ENCODE results near the gene CD58. TPM values are rescaled to one million over a fixed set of nuclear protein-coding genes. Genes with fewer than 3 reads are reported as not detected.

The CD58 gene
- total RNA-seq, 1 donor from 2014 or later: 35.3 TPM

- DNase-seq (ENCODE audit: low spot score): no peak
- peaks cover 21% of the 10 kb centered on the region for H3K36me3 Mint-ChIP-seq (ENCODE audit: low read depth)
These were observed 64.5 kb downstream of the CD58 start for GRCh38 chr1:116506132-116507004.

GRCh38 chr1:116504308-116505156, 66.3 kb downstream of the CD58 start:
- Mint-ChIP-seq H3K9me3 (no peaks in the 10 kb centered on the region), H3K4me1 (ENCODE audit: low read depth) (peaks cover 91% of the 10 kb centered on the region), H3K4me3 (peak overlapping the region; percentile 3), H3K36me3 (ENCODE audit: low read depth) (peaks cover 20% of the 10 kb centered on the region), H3K27me3 (ENCODE audit: insufficient read depth) (no peaks in the 10 kb centered on the region), H3K27ac (peak overlapping the region; percentile 88)
- DNase-seq (ENCODE audit: low spot score): peak; percentile 86
- intact Hi-C loops (cut with micrococcal nuclease): loop anchor here (1.0 to 10.0 kb wide), 13 partner anchors 11 to 1160 kb away; partner anchors contain the start of genes CD58, TTF2 and VANGL1

More at GRCh38 chr1:116506132-116507004, 64.5 kb downstream of the CD58 start:
- H3K27me3 Mint-ChIP-seq (ENCODE audit: insufficient read depth): no peaks in the 10 kb centered on the region
- H3K4me1 Mint-ChIP-seq (ENCODE audit: low read depth): peaks cover 92% of the 10 kb centered on the region
- peak overlapping the region; percentile 59 for H3K27ac Mint-ChIP-seq
- intact Hi-C loops (cut with micrococcal nuclease): loop anchor here (5.0 to 10.0 kb wide), 4 partner anchors 231 to 1158 kb away; partner anchors contain the start of gene VANGL1
- peaks cover 4% of the 10 kb centered on the region for H3K9me3 Mint-ChIP-seq
- peak overlapping the region; percentile 15 for H3K4me3 Mint-ChIP-seq

- intact Hi-C loops (cut with micrococcal nuclease): loop anchor here (1.0 to 10.0 kb wide), 12 partner anchors 12 to 1161 kb away; partner anchors contain the start of genes CD58, TTF2 and VANGL1
- Mint-ChIP-seq H3K9me3 (no peaks in the 10 kb centered on the region), H3K4me3 (peak overlapping the region; percentile 12), H3K36me3 (ENCODE audit: low read depth) (peaks cover 20% of the 10 kb centered on the region), H3K4me1 (ENCODE audit: low read depth) (peaks cover 91% of the 10 kb centered on the region), H3K27me3 (ENCODE audit: insufficient read depth) (no peaks in the 10 kb centered on the region), H3K27ac (peak overlapping the region; percentile 88)
- DNase-seq (ENCODE audit: low spot score): no peak
These were observed 67.1 kb downstream of the CD58 start for GRCh38 chr1:116503546-116504307.

- DNase-seq (ENCODE audit: low spot score): no peak
- intact Hi-C loops (cut with micrococcal nuclease): loop anchor here (5.0 to 10.0 kb wide), 6 partner anchors 85 to 1162 kb away; partner anchors contain the start of gene VANGL1
- Mint-ChIP-seq H3K27ac (peak overlapping the region; percentile 42), H3K4me3 (no peak overlapping the region), H3K4me1 (ENCODE audit: low read depth) (peaks cover 91% of the 10 kb centered on the region), H3K9me3 (no peaks in the 10 kb centered on the region), H3K27me3 (ENCODE audit: insufficient read depth) (no peaks in the 10 kb centered on the region), H3K36me3 (ENCODE audit: low read depth) (peaks cover 20% of the 10 kb centered on the region)
These were observed 68.0 kb downstream of the CD58 start for GRCh38 chr1:116502671-116503314.

GRCh38 chr1:116501870-116502244, 69.0 kb downstream of the CD58 start:
- intact Hi-C loops (cut with micrococcal nuclease): loop anchor here (5.0 to 10.0 kb wide), 6 partner anchors 85 to 1163 kb away; partner anchors contain the start of gene VANGL1
- Mint-ChIP-seq H3K4me3 (no peak overlapping the region), H3K9me3 (no peaks in the 10 kb centered on the region), H3K4me1 (ENCODE audit: low read depth) (peaks cover 97% of the 10 kb centered on the region), H3K27me3 (ENCODE audit: insufficient read depth) (no peaks in the 10 kb centered on the region), H3K27ac (no peak overlapping the region), H3K36me3 (ENCODE audit: low read depth) (peaks cover 20% of the 10 kb centered on the region)
- no peak for DNase-seq (ENCODE audit: low spot score)

- intact Hi-C loops (cut with micrococcal nuclease): loop anchor here (5.0 to 10.0 kb wide), 6 partner anchors 84 to 1164 kb away; partner anchors contain the start of gene VANGL1
- H3K4me1 Mint-ChIP-seq (ENCODE audit: low read depth): peaks cover 97% of the 10 kb centered on the region
These were observed 69.5 kb downstream of the CD58 start for GRCh38 chr1:116501125-116501869.

GRCh38 chr1:116498789-116499628, 71.8 kb downstream of the CD58 start:
- Mint-ChIP-seq H3K27ac (peak overlapping the region; percentile 50), H3K9me3 (no peaks in the 10 kb centered on the region), H3K4me1 (ENCODE audit: low read depth) (peaks cover 75% of the 10 kb centered on the region), H3K4me3 (no peak overlapping the region), H3K36me3 (ENCODE audit: low read depth) (peaks cover 26% of the 10 kb centered on the region), H3K27me3 (ENCODE audit: insufficient read depth) (no peaks in the 10 kb centered on the region)
- DNase-seq (ENCODE audit: low spot score): peak; percentile 37
- intact Hi-C loops (cut with micrococcal nuclease): loop anchor here (1.0 to 5.0 kb wide), 3 partner anchors 14 to 692 kb away; no protein-coding TSS in a partner anchor

More at GRCh38 chr1:116501125-116501869, 69.5 kb downstream of the CD58 start:
- Mint-ChIP-seq H3K4me3 (no peak overlapping the region), H3K36me3 (ENCODE audit: low read depth) (peaks cover 24% of the 10 kb centered on the region), H3K27ac (peak overlapping the region; percentile 18), H3K9me3 (no peaks in the 10 kb centered on the region), H3K27me3 (ENCODE audit: insufficient read depth) (no peaks in the 10 kb centered on the region)
- DNase-seq (ENCODE audit: low spot score): no peak

GRCh38 chr1:116497656-116498055, 73.2 kb downstream of the CD58 start:
- intact Hi-C loops (cut with micrococcal nuclease): loop anchor here (2.0 to 5.0 kb wide), 2 partner anchors 13 to 690 kb away; no protein-coding TSS in a partner anchor
- H3K9me3 Mint-ChIP-seq: no peaks in the 10 kb centered on the region
- H3K27me3 Mint-ChIP-seq (ENCODE audit: insufficient read depth): no peaks in the 10 kb centered on the region
- no peak overlapping the region for H3K27ac Mint-ChIP-seq
- DNase-seq (ENCODE audit: low spot score): no peak
- peaks cover 63% of the 10 kb centered on the region for H3K4me1 Mint-ChIP-seq (ENCODE audit: low read depth)
- peaks cover 22% of the 10 kb centered on the region for H3K36me3 Mint-ChIP-seq (ENCODE audit: low read depth)
- H3K4me3 Mint-ChIP-seq: no peak overlapping the region

- Mint-ChIP-seq H3K4me3 (no peak overlapping the region), H3K36me3 (ENCODE audit: low read depth) (peaks cover 19% of the 10 kb centered on the region), H3K4me1 (ENCODE audit: low read depth) (peaks cover 63% of the 10 kb centered on the region), H3K9me3 (no peaks in the 10 kb centered on the region), H3K27ac (peak overlapping the region; percentile 20), H3K27me3 (ENCODE audit: insufficient read depth) (no peaks in the 10 kb centered on the region)
- intact Hi-C loops (cut with micrococcal nuclease): loop anchor here (5.0 kb wide), 1 partner anchor 690 kb away; no protein-coding TSS in a partner anchor
- DNase-seq (ENCODE audit: low spot score): no peak
These were observed 73.9 kb downstream of the CD58 start for GRCh38 chr1:116496898-116497297.

- no peak for DNase-seq (ENCODE audit: low spot score)
- peak overlapping the region; percentile 20 for H3K27ac Mint-ChIP-seq
- H3K36me3 Mint-ChIP-seq (ENCODE audit: low read depth): peaks cover 18% of the 10 kb centered on the region
- H3K4me1 Mint-ChIP-seq (ENCODE audit: low read depth): peaks cover 63% of the 10 kb centered on the region
- H3K27me3 Mint-ChIP-seq (ENCODE audit: insufficient read depth): no peaks in the 10 kb centered on the region
- intact Hi-C loops (cut with micrococcal nuclease): loop anchor here (5.0 kb wide), 1 partner anchor 689 kb away; no protein-coding TSS in a partner anchor
- no peak overlapping the region for H3K4me3 Mint-ChIP-seq
- no peaks in the 10 kb centered on the region for H3K9me3 Mint-ChIP-seq
These were observed 74.4 kb downstream of the CD58 start for GRCh38 chr1:116496380-116496779.
